ENCODE results near the gene IQCE.

IQCE gene

DNA sequence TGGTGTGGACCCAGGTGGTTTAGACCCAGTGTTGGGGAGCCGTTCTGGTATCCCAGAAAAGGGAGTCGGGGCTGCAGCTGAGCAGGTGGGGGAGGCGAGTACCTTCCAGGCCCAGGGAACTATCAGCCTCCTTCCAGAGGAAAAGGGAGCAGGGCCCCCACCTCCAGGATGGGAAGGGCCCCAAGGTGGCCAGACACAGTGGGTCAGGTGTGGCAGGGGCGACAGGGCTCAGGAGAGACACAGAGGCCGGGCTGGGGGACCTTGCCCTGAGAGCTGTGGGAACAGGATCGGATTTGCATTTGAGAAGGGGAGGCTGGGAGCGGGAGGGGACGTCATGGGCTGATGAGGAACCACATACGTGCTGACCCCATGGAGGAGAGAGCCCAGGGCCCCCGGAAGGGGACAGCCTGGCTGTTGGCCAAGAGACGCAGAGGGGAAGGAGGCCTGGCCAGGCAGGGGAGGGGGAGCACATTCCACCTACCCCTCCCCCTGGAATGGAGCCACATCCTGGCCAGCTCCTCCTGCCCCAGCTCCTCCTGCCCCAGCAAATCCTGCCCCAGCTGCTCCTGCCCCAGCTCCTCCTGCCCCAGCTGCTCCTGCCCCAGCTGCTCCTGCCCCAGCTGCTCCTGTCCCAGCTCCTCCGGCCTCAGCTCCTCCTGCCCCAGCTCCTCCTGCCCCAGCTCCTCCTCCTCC lies 63.3 kb downstream of the IQCE start:
- Histone ChIP-seq H3K4me1 (ENCODE audit: insufficient read depth, low read length) (peaks cover 22% of the 10 kb centered on the region; the same call in 1 of the 2 replicates), H3K36me3 (ENCODE audit: insufficient read depth, low read length) (no peaks in the 10 kb centered on the region), H3K9me3 (ENCODE audit: control insufficient read depth, insufficient read depth, low read length) (no peaks in the 10 kb centered on the region), H3K9ac (ENCODE audit: low read depth, low read length) (no peak overlapping the region)

DNA sequence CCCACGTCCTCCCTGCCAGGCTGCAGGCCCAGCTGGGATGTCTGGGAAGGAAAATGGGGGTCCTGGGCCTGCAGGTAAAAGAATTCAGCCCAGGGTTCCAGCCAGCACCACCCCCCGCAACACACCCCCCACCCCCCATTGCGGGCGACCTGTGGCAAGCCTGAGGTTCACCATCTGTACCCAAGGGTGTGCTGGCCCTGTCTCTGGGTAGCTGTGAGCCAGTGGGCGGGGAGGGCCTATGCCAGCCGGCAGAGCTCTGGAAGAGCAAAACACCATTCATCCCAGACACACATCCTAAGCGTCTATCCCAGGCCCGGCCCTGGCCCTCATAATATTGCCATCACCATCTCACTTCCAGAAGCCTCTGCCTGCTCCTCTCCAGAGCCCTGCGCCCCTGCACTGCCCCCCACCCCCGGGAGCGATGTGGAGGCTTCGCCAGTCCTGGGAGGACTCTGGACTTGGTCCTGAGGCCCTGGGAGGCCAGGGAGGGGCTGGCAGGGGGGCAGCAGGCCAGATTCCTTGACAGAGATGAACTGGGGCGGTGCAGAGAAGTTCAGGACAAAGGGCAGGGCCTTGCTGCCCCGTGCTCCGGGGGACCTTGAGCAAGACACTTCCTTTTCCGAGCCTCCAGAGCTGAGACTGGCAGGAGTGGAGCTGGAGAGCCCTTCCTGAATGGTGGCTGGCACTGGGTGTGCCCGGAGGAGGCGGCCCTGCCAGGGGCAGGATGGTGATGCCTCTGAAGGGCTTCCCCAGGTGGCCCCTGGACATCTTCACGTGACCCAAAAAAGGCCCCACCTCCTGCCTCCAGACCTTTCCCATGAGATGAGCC lies 64.3 kb downstream of the IQCE start:
- Histone ChIP-seq H3K9ac (ENCODE audit: low read depth, low read length) (no peak overlapping the region), H3K36me3 (ENCODE audit: insufficient read depth, low read length) (no peaks in the 10 kb centered on the region), H3K4me1 (ENCODE audit: insufficient read depth, low read length) (peaks cover 19% of the 10 kb centered on the region; the same call in 1 of the 2 replicates), H3K9me3 (ENCODE audit: control insufficient read depth, insufficient read depth, low read length) (no peaks in the 10 kb centered on the region)

DNA sequence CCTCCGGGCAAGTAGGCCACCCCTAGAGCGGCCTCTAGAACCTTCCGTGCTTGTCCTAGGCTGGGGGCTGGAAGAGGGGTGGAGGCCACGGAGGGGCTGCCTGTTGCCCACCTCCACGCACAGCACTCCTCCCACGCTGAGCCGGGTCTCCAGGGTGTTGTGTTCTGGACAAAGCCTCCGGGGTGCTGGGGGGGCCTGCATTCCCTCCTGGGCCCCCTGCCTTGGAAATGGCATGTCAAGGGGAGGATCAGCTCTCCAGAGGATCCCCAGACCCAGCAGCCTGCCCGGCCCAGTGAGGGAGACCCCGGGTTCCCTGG lies 64.9 kb downstream of the IQCE start:
- Histone ChIP-seq H3K9me3 (ENCODE audit: control insufficient read depth, insufficient read depth, low read length) (no peaks in the 10 kb centered on the region), H3K36me3 (ENCODE audit: insufficient read depth, low read length) (no peaks in the 10 kb centered on the region), H3K9ac (ENCODE audit: low read depth, low read length) (no peak overlapping the region), H3K4me1 (ENCODE audit: insufficient read depth, low read length) (peaks cover 19% of the 10 kb centered on the region; the same call in 1 of the 2 replicates)

DNA sequence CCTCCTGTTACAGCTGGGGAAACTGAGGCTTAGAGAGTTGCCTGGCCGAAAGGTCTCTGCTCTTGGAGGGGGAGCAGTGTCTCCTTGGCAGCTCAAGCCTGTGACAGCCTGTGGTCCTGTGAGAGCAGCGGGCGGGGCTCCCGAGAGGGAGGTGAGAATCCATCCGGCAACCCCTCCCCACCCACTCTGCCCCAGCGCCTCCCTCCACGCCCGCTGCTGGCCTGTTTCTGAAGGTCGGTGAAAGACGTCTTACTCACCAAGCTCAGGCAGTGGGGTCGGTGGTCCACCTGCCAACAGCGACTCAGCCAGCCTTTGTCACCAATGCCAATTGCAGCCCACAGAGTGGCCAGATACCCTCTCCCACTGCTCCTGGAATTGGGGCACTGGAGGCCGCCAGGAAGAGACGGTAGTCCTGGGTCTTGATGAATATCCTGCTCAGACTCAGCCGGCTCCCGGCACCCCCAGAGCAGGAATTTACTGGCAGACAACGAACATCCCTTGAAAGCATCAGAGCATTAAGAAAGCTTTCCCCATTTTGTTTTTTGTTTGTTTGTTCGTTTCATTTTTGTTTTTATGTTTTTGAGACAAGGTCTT lies 65.6 kb downstream of the IQCE start:
- no peak overlapping the region for H3K9ac ChIP-seq (ENCODE audit: low read depth, low read length)
- peaks cover 19% of the 10 kb centered on the region; the same call in 1 of the 2 replicates for H3K4me1 ChIP-seq (ENCODE audit: insufficient read depth, low read length)
- H3K36me3 ChIP-seq (ENCODE audit: insufficient read depth, low read length), result no peaks in the 10 kb centered on the region
- H3K9me3 ChIP-seq (ENCODE audit: control insufficient read depth, insufficient read depth, low read length), result no peaks in the 10 kb centered on the region

DNA sequence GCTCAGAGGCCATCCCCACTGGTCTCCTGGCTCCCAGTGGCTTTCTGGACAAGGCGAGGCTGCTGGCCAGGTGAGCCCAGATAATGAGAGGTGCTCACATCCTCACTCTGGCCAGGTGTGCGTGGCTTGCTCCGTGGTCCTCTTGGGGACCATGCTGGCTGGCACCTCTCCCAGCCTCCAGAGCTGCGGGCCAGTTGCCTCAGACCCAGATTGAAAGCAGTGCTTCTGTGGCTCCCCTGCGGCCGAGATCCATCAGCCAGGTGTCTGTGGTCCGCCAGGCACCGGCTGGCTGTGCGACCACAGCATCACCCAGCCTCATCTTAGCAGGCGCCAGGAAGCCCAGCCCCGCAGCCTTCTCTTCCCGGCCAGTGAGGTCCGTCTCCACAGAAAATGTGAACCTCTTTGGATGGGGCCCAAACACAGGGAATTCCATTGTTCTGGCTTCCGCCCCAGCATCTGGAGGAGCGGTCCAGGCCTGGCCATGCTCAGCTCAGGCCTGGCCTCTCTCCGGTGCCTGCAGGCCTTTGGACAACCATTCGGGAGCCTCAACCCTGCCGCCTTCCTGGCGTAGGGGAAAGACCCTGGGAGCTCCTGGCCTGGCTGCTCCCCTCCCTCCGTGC lies 67.8 kb downstream of the IQCE start:
- Histone ChIP-seq H3K9me3 (ENCODE audit: control insufficient read depth, insufficient read depth, low read length) (no peaks in the 10 kb centered on the region), H3K4me1 (ENCODE audit: insufficient read depth, low read length) (peaks cover 11% of the 10 kb centered on the region; the same call in 1 of the 2 replicates), H3K9ac (ENCODE audit: low read depth, low read length) (no peak overlapping the region), H3K36me3 (ENCODE audit: insufficient read depth, low read length) (no peaks in the 10 kb centered on the region)

DNA sequence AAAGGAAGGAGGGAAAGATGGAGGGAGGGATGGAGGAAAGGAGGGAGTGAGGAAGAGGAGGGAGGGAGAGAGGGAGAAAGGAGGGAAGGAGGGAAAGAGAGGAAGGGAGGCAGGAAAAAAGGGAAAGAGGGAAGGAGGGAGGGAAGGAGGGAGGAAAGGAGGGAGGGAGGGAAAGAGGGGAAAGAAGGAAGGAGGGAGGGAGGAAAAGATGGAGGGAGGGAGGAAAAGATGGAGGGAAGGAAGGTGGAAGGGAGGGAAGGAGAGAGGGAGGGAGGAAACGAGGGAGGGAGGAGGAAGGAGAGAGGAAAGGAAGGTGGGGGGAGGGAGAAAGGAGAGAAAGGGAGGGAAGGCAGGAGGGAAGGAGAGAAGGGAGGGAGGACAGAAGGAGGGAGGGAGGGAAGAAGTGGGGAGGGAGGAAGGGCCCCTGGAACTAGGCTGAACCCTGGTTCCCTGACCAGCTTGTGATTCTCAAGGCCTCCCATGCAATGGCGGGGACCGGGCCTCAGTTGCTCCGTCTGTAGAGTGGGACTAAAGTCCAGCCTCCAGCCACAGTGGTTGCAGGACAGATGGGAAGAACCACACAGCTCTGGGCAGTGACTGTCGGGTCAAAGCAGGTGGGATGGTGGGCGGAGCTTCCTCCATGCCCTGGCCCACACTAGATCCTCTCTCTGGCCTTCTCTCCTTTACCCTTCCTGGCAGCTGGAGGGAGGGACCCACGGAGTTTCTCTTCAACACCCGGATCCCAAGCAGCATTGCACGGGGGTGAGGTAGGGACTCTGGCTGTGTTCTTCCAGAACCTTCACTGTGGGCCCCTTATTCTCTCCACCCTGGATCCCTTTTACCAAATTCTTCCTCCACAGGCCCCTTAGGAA lies 68.7 kb downstream of the IQCE start:
- peaks cover 8% of the 10 kb centered on the region; the same call in 1 of the 2 replicates for H3K4me1 ChIP-seq (ENCODE audit: insufficient read depth, low read length)
- H3K9me3 ChIP-seq (ENCODE audit: control insufficient read depth, insufficient read depth, low read length), result no peaks in the 10 kb centered on the region
- H3K36me3 ChIP-seq (ENCODE audit: insufficient read depth, low read length), result no peaks in the 10 kb centered on the region
- H3K9ac ChIP-seq (ENCODE audit: low read depth, low read length), result no peak overlapping the region

DNA sequence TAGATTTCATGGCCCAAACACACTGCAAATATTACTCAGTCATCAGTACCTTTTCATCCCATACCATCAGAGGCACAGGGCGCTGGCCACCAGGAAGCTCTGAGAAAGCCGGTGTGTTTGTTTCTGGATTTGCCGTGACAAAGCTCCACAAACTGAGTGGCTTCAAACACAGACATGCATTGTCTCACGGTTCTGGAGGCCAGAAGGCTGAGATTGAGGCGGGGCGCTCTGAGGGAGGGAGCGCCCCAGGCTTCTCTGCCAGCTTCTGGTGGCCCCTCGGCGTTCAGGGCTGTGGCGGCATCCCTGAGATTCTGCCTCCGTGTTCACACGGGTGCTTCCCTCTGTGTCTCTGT lies 69.3 kb downstream of the IQCE start:
- Histone ChIP-seq H3K9me3 (ENCODE audit: control insufficient read depth, insufficient read depth, low read length) (no peaks in the 10 kb centered on the region), H3K36me3 (ENCODE audit: insufficient read depth, low read length) (no peaks in the 10 kb centered on the region), H3K9ac (ENCODE audit: low read depth, low read length) (no peak overlapping the region), H3K4me1 (ENCODE audit: insufficient read depth, low read length) (peaks cover 8% of the 10 kb centered on the region; the same call in 1 of the 2 replicates)

DNA sequence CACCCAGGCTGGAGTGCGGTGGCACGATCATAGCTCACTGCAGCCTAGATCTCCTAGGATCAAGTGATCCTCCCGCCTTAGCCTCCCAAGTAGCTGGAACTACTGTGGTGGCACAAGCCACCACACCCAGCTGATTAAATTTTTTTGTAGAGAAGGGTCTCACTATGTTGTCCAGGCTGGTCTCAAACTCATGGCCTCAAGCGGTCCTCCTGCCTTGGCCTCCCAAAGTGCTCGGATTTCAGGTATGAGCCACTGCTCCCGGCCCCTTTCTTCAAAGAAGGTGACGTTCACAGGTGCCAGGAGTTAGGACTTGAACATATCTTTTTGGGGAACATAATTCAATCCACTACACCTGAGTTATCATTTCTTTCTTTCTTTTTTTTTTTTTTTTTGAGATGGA lies 70.1 kb downstream of the IQCE start:
- Histone ChIP-seq H3K36me3 (ENCODE audit: insufficient read depth, low read length) (no peaks in the 10 kb centered on the region), H3K9ac (ENCODE audit: low read depth, low read length) (no peak overlapping the region), H3K4me1 (ENCODE audit: insufficient read depth, low read length) (peaks cover 7% of the 10 kb centered on the region; the same call in 1 of the 2 replicates), H3K9me3 (ENCODE audit: control insufficient read depth, insufficient read depth, low read length) (no peaks in the 10 kb centered on the region)

DNA sequence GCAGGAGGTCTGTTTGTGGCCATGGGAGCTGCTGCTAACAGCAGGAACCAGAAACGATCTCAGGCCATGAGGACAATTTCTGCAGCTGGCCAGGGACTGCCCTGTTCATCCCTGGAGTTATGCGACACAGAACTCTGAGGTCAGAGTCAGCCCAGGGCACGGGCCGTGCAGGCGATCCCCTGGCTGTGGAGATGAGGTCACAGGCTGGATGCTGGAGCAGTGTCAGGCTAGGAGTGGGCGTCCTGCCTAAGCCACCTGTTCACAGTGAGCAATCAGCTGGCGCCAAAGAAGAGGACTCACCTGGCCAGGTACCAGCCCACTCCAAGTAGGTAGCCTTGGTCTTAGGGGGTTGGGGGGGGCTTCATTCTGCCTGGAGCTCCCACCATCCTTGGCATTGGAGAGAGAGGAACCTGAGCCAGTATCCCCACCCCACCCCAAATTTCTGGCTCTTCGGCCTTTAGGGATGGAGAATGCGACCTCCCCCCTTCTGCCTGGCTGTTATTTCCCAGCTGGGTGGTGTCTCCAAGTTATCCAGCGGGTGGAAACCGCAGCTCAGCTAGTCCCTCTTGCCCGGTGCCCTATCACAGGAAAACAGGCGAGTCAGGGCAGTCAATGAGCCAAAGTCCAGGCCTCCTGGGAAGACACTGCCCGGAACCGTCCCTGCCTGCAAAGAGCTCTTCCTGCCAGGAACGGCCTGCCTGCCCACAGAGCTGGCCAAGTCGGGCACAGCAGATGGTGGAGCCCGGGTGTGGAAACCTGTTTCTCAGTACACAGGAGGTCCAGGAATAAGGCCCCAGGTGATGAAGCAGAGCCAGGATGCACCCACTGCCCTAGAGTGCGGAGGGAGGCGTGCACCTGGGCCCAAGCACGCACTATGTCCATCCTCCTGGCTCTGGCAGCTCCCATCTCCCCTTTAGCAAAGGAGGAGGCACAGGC lies 71.2 kb downstream of the IQCE start:
- no peaks in the 10 kb centered on the region; the same call in 1 of the 2 replicates for H3K4me1 ChIP-seq (ENCODE audit: insufficient read depth, low read length)
- H3K36me3 ChIP-seq (ENCODE audit: insufficient read depth, low read length), result peaks cover 3% of the 10 kb centered on the region; the same call in 1 of the 2 replicates
- no peak overlapping the region; the same call in 1 of the 2 replicates for H3K9ac ChIP-seq (ENCODE audit: low read depth, low read length)
- no peaks in the 10 kb centered on the region for H3K9me3 ChIP-seq (ENCODE audit: control insufficient read depth, insufficient read depth, low read length)

DNA sequence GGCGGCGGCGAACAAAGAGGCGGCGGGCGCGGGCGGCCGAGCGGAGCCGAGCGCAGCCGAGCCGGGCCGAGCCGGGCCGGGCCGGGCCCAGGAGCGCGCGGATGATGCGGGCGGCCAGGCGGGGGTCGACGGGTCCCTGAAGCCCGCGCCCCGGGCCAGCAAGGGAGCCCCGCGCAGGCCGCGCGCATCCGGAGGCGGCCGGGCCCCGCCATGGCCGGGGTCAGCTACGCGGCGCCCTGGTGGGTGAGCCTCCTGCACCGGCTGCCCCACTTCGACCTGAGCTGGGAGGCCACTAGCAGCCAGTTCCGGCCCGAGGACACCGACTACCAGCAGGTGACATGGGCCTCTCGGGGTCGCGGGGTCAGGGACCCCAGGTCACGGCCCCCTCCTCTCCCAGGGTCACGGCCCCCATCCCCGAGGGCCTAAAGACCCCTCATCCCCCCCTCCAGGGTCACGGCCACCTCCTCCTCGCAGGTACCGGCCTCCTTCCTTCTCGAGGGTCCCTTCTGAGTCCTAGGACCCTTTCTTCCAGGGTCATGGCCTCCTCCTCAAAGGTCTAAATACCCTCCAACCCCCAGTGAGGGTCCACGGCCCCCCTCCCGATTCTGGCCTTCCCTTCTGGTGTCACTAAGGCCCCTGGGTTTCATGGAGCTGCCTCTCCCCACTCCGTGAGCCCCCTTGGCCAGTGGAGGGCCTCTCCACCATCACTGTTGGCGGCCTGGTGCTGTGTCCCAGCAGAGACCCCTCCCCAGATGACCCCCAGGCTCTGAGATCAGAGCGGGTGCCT lies 73.4 kb downstream of the IQCE start, which contains the start of gene TTYH3:
TSS of gene TTYH3 (plus strand) at position 41 of the 787 bp plus-strand sequence. CDS start at position 211, 170 bp downstream.
- peak within 1 kb of the TSS; percentile 78 for H3K9ac ChIP-seq (ENCODE audit: low read depth, low read length)
- H3K9me3 ChIP-seq (ENCODE audit: control insufficient read depth, insufficient read depth, low read length), result no peaks in the 10 kb centered on the region
- H3K4me1 ChIP-seq (ENCODE audit: insufficient read depth, low read length), result no peaks in the 10 kb centered on the region; the same call in 1 of the 2 replicates
- peaks cover 4% of the 10 kb centered on the region; the same call in 1 of the 2 replicates for H3K36me3 ChIP-seq (ENCODE audit: insufficient read depth, low read length)

DNA sequence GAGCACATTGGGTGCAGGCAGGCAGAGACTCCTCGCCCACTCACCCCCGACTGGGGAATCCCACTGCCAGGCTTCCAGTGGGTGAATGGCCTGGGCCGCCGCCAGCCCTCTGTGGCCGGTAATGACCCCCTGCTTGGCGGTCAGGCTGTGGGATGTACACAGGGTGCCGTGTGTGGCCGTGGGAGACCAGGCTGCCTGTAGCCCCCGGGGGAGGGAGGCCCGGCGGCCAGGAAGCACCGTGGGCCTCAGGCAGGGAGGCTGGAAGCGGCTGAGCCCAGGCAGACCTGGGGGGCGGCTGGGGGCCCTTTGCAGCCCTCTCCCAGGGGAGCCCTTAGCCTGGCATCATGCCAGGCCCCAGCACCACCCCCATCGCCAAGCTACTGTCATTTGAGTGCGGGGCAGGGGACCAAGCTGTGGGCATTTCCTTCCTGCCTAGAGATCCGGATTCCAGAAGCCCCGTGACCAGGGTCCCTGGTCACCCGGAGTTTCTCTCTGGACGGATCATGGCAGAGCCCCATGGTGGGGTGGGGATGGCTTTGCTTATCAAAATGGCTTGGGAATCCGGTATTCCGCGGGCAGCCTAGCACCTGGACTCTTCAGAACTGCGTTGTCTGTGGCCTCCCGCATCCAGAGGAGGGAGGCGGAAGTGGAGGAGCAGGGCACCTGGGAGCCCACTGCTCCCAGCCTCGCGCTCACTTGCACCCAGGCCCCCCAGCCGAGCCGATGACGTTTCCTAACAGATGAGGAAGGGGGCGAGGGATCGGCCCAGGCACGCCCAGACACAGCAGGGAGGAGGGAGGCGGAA lies 74.2 kb downstream of the IQCE start:
- Histone ChIP-seq H3K9ac (ENCODE audit: low read depth, low read length) (peak overlapping the region; percentile 78), H3K4me1 (ENCODE audit: insufficient read depth, low read length) (no peaks in the 10 kb centered on the region; the same call in 1 of the 2 replicates), H3K9me3 (ENCODE audit: control insufficient read depth, insufficient read depth, low read length) (no peaks in the 10 kb centered on the region), H3K36me3 (ENCODE audit: insufficient read depth, low read length) (peaks cover 4% of the 10 kb centered on the region; the same call in 1 of the 2 replicates)
